Endothelial cell of umbilical vein (primary cell): Measurements from ENCODE around the gene CTU2. TPM values are rescaled to one million over a fixed set of nuclear protein-coding genes. Genes with fewer than 3 reads are reported as not detected.

Experiments
- BruUV-seq: library from RNA; stranded (reverse); fragments of 400-500 nt; replicated peaks from 2 replicates; lab custom pipeline; 2021; lab: Mats Ljungman, UMichigan
- CTCF ChIA-PET: fragments of 300-600, 350-600 bp; sonication (Branson Sonifier 250); formaldehyde crosslinking; loops from one replicate; lab custom pipeline; 2021; ENCODE audit warnings: antibody characterized with exemption, inconsistent platforms; lab: Charles Lee
- POLR2A ChIA-PET: fragments of 300-600, 350-600 bp; sonication (Branson Sonifier 250); formaldehyde crosslinking; loops from one replicate; lab custom pipeline; 2021; ENCODE audit warnings: antibody characterized with exemption, inconsistent platforms; lab: Charles Lee
- DNase-seq: peaks from one replicate; pipeline ENCODE4 v3.0.0-alpha.2; 2011; ENCODE audit warnings: low read depth, low spot score
- FAIRE-seq: peaks from 2 replicates; lab custom pipeline; 2011; peaks lifted over from hg19 to GRCh38; lab: Jason Lieb, UNC
- H2AFZ ChIP-seq: 2 replicates; pipeline ENCODE4 v1.6.0; 2012; ENCODE audit warnings: low read depth, low read length, control low read depth, inconsistent platforms
- H3K27ac ChIP-seq: 2 replicates; pipeline ENCODE4 v1.5.1; 2011; ENCODE audit warnings: low read depth, mild to moderate bottlenecking, control low read depth, low read length, moderate library complexity; ENCODE audit not compliant: insufficient read depth
- H3K27me3 ChIP-seq, 2 experiments: 2 replicates each; pipeline versions ENCODE4 v1.6.0 to v1.6.1; 2011; ENCODE audit warnings: low read length in 2 of 2, mixed read lengths in 1 of 2; ENCODE audit not compliant: control insufficient read depth in 2 of 2, insufficient read depth in 2 of 2
- H3K36me3 ChIP-seq, 2 experiments: 2 replicates in 1 of 2; 3 replicates in 1 of 2; pipeline ENCODE4 v1.5.1; 2011; ENCODE audit warnings: low read length in 2 of 2, mild to moderate bottlenecking in 1 of 2, moderate library complexity in 1 of 2; ENCODE audit not compliant: control insufficient read depth in 2 of 2, insufficient read depth in 2 of 2; ENCODE audit errors: extremely low read depth in 1 of 2
- H3K4me1 ChIP-seq: 3 replicates; pipeline ENCODE4 v1.5.1; 2011; ENCODE audit warnings: mild to moderate bottlenecking, low read length; ENCODE audit not compliant: control insufficient read depth, insufficient read depth; ENCODE audit errors: extremely low read depth
- H3K4me2 ChIP-seq: 2 replicates; pipeline ENCODE4 v1.6.1; 2011; ENCODE audit warnings: low read length, control low read depth, mixed read lengths; ENCODE audit not compliant: insufficient read depth
- H3K4me3 ChIP-seq, 3 experiments: fragments of 200-600 bp in 1 of 3; sonication (generic), shearing (Covaris generic) in 1 of 3; replicated peaks in 1 of 3; 2 replicates each; pipeline ENCODE4 v1.5.1; 2011 to 2016; ENCODE audit warnings: control low read depth in 3 of 3, low read length in 3 of 3, mild to moderate bottlenecking in 2 of 3, inconsistent platforms in 1 of 3, low read depth in 1 of 3, moderate library complexity in 1 of 3; ENCODE audit not compliant: insufficient read depth in 1 of 3
- H3K79me2 ChIP-seq: 2 replicates; pipeline ENCODE4 v1.6.0; 2012; ENCODE audit warnings: low read length, inconsistent platforms; ENCODE audit not compliant: control insufficient read depth, insufficient read depth
- H3K9ac ChIP-seq: replicated peaks from 2 replicates; pipeline ENCODE3; 2011; ENCODE audit warnings: low read length, control low read depth; ENCODE audit not compliant: insufficient read depth; ENCODE audit errors: extremely low read depth
- H3K9me1 ChIP-seq: replicated peaks from 3 replicates; pipeline ENCODE4 v1.6.0; 2011; ENCODE audit warnings: mild to moderate bottlenecking, low read length; ENCODE audit not compliant: control insufficient read depth, insufficient read depth; ENCODE audit errors: extremely low read depth
- H3K9me3 ChIP-seq: replicated peaks from 2 replicates; pipeline ENCODE4 v1.5.1; 2012; ENCODE audit warnings: low read length, inconsistent platforms; ENCODE audit not compliant: control insufficient read depth, insufficient read depth
- H4K20me1 ChIP-seq: replicated peaks from 2 replicates; pipeline ENCODE3; 2011; ENCODE audit warnings: mild to moderate bottlenecking, low read length; ENCODE audit not compliant: control insufficient read depth, insufficient read depth; ENCODE audit errors: extremely low read depth
- EZH2 ChIP-seq: IDR thresholded peaks from 2 replicates; pipeline ENCODE4 v1.6.1; 2012; ENCODE audit warnings: borderline replicate concordance, low read depth, mild to moderate bottlenecking, moderate library complexity, low read length, inconsistent platforms; ENCODE audit not compliant: severe bottlenecking
- FOS ChIP-seq: IDR thresholded peaks from 2 replicates; pipeline ENCODE4 v1.6.1; 2011; ENCODE audit warnings: mild to moderate bottlenecking, low read length, moderate library complexity, borderline replicate concordance; ENCODE audit not compliant: insufficient read depth
- GATA2 ChIP-seq: IDR thresholded peaks from 2 replicates; pipeline ENCODE4 v1.7.0; 2011; ENCODE audit warnings: low read depth, mild to moderate bottlenecking, moderate library complexity, mixed read lengths, low read length; ENCODE audit not compliant: insufficient read length, insufficient read depth
- JUN ChIP-seq: IDR thresholded peaks from 2 replicates; pipeline ENCODE4 v1.6.1; 2011; ENCODE audit warnings: borderline replicate concordance, low read depth; ENCODE audit not compliant: insufficient read length, insufficient read depth
- MYC ChIP-seq: IDR thresholded peaks from one replicate; pipeline ENCODE4 v1.6.1; 2011; ENCODE audit warnings: mild to moderate bottlenecking, low read depth, low read length
- POLR2A ChIP-seq: IDR thresholded peaks from 2 replicates; pipeline ENCODE4 v1.6.1; 2012; ENCODE audit warnings: low read depth, mild to moderate bottlenecking, control low read depth, low read length
- POLR2AphosphoS5 ChIP-seq: IDR thresholded peaks from 2 replicates; pipeline ENCODE4 v1.6.1; 2012; ENCODE audit warnings: low read depth, mild to moderate bottlenecking, control low read depth, low read length, moderate library complexity; ENCODE audit not compliant: insufficient read depth
- dilution Hi-C: fragments of 300-500 bp; cut with MboI; formaldehyde crosslinking; loops from one replicate; pipeline ENCODE4 v1.15.0; 2019; ENCODE audit warnings: low sequenced_read_pairs; ENCODE audit not compliant: extremely low pct_ligation_motif_present
- intact Hi-C: fragments of 100-400 bp; cut with micrococcal nuclease; formaldehyde crosslinking; loops from one replicate; pipeline ENCODE4 v1.10.0; 2022
- polyA plus RNA-seq, 4 experiments: library from polyadenylated mRNA; depleted of rRNA in 3 of 4; stranded (reverse) in 3 of 4; unstranded in 1 of 4; fragments of >200 nt; gene quantifications; 2 replicates each; pipeline versions ENCODE4 v1.2.1 to v1.2.3, GENCODE V29; 2011 to 2012; ENCODE audit warnings: missing spikeins in 1 of 4
- total RNA-seq: library from RNA; stranded (reverse); gene quantifications from 2 replicates; pipeline ENCODE4 v1.2.3, GENCODE V29; 2021
- TF ChIP-seq, protein P1 (sequence below), 2 donors: IDR thresholded peaks; 1 replicate in 1 of 2; 2 replicates in 1 of 2; pipeline ENCODE4 v1.5.1; 2011; ENCODE audit warnings: low read length in 2 of 2, mild to moderate bottlenecking in 2 of 2, moderate library complexity in 2 of 2, control low read depth in 1 of 2, inconsistent platforms in 1 of 2, low read depth in 1 of 2; ENCODE audit not compliant: insufficient read depth in 1 of 2; ENCODE audit errors: extremely low read depth in 1 of 2
- TF ChIP-seq, protein P2 (sequence below): IDR thresholded peaks from 2 replicates; pipeline ENCODE4 v1.6.1; 2011; ENCODE audit not compliant: insufficient read depth, insufficient read length

CTU2 gene
- total and polyA plus RNA-seq, 2 donors (not counting 3 experiments of a cell fraction or from before 2014, with no cell fraction given) = 26.1 to 33.7 TPM

- Histone ChIP-seq H3K4me1 (peaks cover 7% of the 10 kb centered on the region), H3K27me3 (no peaks in the 10 kb centered on the region)
Measured at GRCh38 chr16:88746506-88746905, 40.2 kb downstream of the CTU2 start.

More at GRCh38 chr16:88746506-88746905, 40.2 kb downstream of the CTU2 start:
- no peak for FAIRE-seq
- Histone ChIP-seq H3K9ac (no peak overlapping the region), H3K79me2 (peaks cover 37% of the 10 kb centered on the region), H4K20me1 (no peaks in the 10 kb centered on the region), H2AFZ (no peak overlapping the region), H3K9me1 (no peaks in the 10 kb centered on the region), H3K4me2 (no peak overlapping the region), H3K9me3 (no peaks in the 10 kb centered on the region), H3K4me3 (no peak overlapping the region), H3K27ac (no peak overlapping the region), H3K36me3 (peaks cover 3 to 9% of the 10 kb centered on the region in 2 experiments)
- intact Hi-C loops = no loop called here
- CTCF ChIA-PET = interaction anchor here (0.6 to 6.7 kb wide), 8 partner anchors 9 to 421 kb away, joined by 3 to 56 read pairs (median 8); partner anchors contain the start of gene PIEZO1
- DNase-seq = no peak
- TF ChIP-seq MYC (no peak), JUN (no peak), GATA2 (no peak), POLR2A (no peak), EZH2 (no peak), POLR2AphosphoS5 (no peak), FOS (no peak)
- TF ChIP-seq, protein P1, sequence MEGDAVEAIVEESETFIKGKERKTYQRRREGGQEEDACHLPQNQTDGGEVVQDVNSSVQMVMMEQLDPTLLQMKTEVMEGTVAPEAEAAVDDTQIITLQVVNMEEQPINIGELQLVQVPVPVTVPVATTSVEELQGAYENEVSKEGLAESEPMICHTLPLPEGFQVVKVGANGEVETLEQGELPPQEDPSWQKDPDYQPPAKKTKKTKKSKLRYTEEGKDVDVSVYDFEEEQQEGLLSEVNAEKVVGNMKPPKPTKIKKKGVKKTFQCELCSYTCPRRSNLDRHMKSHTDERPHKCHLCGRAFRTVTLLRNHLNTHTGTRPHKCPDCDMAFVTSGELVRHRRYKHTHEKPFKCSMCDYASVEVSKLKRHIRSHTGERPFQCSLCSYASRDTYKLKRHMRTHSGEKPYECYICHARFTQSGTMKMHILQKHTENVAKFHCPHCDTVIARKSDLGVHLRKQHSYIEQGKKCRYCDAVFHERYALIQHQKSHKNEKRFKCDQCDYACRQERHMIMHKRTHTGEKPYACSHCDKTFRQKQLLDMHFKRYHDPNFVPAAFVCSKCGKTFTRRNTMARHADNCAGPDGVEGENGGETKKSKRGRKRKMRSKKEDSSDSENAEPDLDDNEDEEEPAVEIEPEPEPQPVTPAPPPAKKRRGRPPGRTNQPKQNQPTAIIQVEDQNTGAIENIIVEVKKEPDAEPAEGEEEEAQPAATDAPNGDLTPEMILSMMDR (IDR thresholded peaks at IDR 0.05; ENCODE audit: extremely low read depth in 1 of 2, insufficient read depth in 1 of 2, low read depth in 1 of 2, low read length in 2 of 2) = no peak
- TF ChIP-seq, protein P2, sequence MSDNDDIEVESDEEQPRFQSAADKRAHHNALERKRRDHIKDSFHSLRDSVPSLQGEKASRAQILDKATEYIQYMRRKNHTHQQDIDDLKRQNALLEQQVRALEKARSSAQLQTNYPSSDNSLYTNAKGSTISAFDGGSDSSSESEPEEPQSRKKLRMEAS = no peak
- BruUV-seq = no TSS peak
- POLR2A ChIA-PET = no interaction called here
- dilution Hi-C loops = no loop called here
